HG03571 (cell line): ENCODE results near the gene GPER1.
"Not testable (repeated sequence)": the region's sequence is repeated elsewhere in the genome, so short reads cannot be mapped to it uniquely, and the experiment has no call there.

Experiments
- ATAC-seq: cut with Tn5 transposase; IDR thresholded peaks from one replicate; pipeline ENCODE4 v1.9.1; 2021; ENCODE audit not compliant: unreplicated experiment

The GPER1 gene

DNA sequence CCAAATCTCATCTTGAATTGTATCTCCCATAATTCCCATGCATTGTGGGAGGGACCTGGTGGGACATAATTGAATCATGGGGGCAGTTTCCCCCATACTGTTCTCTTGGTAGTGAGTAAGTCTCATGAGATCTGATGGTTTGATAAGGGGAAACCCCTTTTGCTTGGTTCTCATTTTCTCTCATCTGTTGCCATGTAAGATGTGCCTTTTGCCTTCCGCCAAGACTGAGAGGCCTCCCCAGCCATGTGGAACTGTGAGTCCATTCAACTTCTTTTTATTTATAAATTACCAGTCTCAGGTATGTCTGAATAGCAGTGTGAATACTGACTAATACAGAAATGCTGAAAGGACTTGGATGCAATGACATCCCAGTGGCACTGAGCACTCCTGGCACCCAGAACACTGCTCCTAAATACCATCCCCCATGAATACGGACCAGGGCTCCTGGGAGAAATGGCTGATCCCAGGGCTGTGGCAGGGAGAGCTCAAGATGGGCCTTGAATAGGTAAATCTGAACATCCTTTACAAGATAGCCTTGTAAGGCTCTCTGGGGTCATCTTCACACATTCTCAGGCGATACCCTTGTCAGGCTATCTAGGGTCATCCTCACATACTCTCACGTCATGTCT lies 52.7 kb downstream of the GPER1 start:
- no peak for ATAC-seq

DNA sequence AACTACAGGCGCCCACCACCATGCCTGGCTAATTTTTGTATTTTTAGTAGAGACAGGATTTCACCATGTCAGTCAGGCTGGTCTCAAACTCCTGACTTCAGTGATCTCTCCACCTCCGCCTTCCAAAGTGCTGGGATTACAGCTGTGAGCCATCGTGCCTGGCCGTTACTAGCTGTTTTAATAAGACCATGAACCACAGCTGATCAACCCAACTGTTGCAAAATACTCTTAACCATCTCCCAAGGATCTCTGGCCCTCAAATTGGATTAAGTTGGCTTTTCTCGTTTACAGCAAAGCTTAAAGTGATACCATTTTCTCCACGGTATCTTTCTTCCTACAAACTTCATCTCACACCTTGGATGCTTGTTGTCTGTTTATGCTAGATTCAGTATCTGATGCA lies 53.7 kb downstream of the GPER1 start:
- ATAC-seq, result no peak

- ATAC-seq, result no peak
Measured at GRCh38 chr7:1142051-1142635, 54.2 kb downstream of the GPER1 start.

- ATAC-seq, result not testable (repeated sequence)
Measured at GRCh38 chr7:1143031-1143430, 55.1 kb downstream of the GPER1 start.
